HG02981 (cell line): ENCODE results near the gene SPTLC2.

Source experiments
- ATAC-seq: cut with Tn5 transposase; IDR thresholded peaks from one replicate; pipeline ENCODE4 v1.9.1; 2021; ENCODE audit warnings: mild to moderate bottlenecking, moderate library complexity; ENCODE audit not compliant: unreplicated experiment

The SPTLC2 gene

GRCh38 chr14:77474479-77475177 is 141.8 kb downstream of the SPTLC2 start:
- no peak for ATAC-seq

- ATAC-seq = no peak
Observed at GRCh38 chr14:77473921-77474320, 142.5 kb downstream of the SPTLC2 start.

DNA sequence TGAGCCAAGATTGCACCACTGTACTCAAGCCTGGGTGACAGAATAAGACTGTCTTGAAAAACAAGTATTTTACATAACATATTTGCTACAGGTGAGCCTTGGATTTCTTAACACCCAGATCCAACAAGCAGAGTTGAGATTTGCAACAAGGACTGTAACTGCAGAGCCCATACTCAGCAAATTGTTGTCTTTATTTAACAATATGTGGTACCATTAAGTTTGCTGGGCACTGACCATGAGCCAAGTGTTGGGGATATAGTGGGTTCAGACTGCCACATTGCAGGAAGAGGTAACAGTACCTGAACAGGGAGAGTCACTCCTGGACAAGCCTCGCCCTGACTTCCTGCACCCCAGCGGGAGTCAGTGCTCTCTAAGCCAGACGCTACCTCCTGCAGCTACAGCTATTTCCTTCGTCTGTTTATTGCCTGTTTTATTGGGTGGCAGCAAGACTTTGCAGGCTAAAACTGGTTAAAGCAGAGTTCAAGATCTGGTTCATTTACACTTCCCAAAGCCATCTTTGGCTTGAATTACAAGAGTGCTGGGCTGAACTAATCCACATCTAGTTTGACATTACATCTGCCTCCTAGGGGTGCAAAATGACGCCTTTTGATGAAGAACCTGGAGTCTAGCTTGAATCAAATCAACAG is 146.1 kb downstream of the SPTLC2 start:
- ATAC-seq = no peak

GRCh38 chr14:77469539-77469938 is 146.9 kb downstream of the SPTLC2 start:
- ATAC-seq = no peak

DNA sequence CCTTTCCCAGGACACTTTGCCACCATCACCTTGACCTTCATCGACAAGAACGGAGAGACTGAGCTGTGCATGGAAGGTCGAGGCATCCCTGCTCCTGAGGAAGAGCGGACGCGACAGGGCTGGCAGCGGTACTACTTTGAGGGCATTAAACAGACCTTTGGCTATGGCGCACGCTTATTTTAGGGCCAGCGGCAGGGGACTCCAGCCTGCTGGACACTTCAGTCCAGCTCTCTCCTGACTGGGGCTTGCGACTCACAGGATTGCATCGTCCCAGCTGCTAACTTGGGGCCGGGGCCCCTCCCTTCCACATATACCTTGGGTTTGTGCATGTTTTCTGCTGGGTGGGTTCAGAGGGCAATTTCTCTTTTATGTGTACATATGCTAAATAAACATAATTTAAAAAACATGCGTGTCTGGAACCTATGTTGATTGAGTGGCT is 147.4 kb downstream of the SPTLC2 start:
- ATAC-seq = no peak

- no peak for ATAC-seq
Observed at GRCh38 chr14:77467801-77468200, 148.6 kb downstream of the SPTLC2 start.

DNA sequence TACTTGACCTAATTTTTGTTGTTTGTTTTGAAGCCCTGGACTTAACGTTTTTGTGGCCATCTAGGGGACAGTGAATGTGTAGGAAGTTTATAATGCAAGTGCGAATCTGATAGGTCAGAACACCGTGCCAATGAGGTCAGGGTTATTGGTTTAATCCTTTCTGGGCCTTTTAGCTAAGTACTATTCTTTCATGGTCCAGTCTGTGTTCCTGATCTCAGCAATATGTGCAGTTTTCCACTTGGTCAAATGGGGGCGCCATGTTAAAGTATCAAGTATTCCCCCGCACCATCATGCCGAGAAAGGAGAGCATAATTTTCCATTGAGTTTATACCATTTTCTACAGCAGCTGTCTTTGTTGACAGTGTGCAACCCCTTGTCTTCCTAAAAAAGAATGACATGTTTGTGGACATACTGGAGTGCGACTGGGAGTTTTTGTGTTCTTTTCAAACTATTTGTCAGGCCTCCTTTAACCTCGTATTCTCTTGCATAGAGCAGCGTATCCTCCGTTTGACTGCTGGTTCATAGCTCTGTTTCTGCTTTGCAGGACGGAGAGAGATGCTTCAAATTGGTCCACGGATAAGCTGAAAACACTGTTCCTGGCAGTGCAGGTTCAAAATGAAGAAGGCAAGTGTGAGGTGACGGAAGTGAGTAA is 157.2 kb downstream of the SPTLC2 start:
- ATAC-seq = no peak

DNA sequence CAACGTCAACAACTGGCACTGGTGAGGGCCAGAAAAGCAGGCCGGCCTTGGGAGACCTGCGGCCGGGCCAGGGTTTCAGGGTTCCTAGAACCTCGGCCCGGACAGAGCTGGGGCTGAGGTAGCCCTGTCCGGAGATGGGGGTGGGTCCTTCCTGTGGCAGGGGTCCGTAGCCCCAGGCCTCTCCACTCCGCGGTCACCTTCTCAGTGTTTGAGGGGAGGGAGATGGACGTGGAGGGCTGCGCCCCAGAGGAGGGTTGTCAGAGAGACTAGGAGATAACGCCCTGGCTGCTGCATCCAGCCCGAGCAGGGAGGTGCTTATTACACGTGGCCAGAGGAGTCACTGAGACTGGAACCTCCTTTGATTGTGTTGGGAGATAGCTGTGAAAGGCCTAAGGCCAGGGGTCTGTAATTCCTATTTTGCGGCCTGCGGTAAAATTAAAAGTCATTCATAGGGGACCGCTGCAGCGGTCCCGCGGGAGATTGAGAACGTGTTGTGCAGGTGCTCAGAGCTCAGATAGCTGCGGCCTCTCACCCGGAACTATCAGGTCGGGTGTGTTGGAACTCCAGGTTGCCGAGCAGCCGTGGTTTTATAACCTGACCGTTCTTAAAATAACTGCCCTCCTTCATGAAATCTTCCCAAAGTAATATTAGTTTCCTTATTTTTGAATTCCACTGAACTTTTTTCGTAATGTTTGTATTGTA is 158.0 kb downstream of the SPTLC2 start:
- ATAC-seq = peak; percentile 22

DNA sequence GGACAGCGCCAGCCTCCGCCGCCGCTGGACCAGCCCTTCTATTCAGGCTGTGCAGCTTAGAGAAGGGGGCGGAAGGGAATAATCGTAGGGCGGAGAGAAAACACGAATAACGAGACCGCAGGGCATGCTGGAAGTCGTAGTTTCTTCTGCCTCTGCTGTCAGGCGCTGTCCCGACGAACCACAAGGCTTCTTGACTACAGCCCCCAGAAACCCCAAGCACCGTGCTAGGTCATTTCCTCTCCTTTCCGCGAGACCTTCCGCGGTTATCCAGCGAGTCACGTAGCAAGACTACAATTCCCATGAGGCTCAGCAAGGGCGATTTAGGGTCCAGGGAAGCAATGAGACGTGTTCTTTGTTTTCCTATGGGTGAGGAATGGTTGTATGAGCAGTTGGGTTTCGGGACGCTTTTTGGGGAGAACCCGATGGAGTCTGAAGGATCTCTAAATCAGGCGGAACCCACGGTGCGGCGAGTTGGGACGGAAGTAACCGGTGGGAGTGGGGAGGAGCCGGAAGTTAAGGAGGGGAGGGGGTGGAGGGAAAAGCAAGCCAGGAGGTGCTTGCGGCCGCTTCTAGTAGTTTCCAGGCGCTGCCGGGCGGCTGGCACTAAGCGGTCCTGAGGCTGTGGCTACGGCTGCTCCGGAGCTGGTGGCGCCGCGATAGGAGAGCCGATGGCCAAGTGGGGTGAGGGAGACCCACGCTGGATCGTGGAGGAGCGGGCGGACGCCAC is 158.8 kb downstream of the SPTLC2 start, which contains the start of the genes AHSA1 and VIPAS39:
AHSA1 (plus strand) TSS at position 572 of the 727 bp plus-strand sequence; CDS start at position 669, 97 bp downstream.
VIPAS39 (minus strand) TSS at position 80 of the 727 bp plus-strand sequence. CDS start 3,499 bp downstream, outside the sequence.
- ATAC-seq = peak; percentile 93

DNA sequence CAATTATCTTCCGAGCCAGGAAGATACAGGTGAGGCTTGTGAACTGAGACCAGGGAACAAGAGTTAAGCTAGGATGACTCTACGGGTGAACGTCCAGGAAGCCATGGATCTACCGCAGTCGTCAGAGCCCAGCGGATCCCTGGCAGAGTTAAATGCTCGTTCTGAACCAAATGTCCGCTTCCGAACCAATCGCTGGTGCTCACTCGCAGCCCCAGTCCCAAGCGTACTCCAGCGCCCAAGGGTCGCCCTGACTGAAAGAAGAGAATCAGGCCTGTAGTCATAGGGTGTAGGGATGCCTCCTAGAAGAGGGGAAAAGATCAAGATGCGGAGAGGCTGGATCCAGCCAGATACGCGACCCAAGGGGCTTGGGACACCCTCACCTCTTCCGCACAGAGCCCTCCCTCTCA is 159.3 kb downstream of the SPTLC2 start:
- ATAC-seq = peak; percentile 11
